HEK293 (cell line): Measurements from ENCODE around the gene TADA2B.

ENCODE experiments used
- CTCF ChIA-PET: fragments of 350-600 bp; formaldehyde crosslinking; extraction: SDS; loops from one replicate; lab custom pipeline; 2021; ENCODE audit warnings: antibody characterized with exemption; lab: Yijun Ruan, JAX
- POLR2A ChIA-PET: fragments of 300-600 bp; formaldehyde crosslinking; extraction: SDS; loops from one replicate; lab custom pipeline; 2020; ENCODE audit warnings: antibody characterized with exemption, inconsistent platforms; lab: Yijun Ruan, JAX
- H3K27ac ChIP-seq: fragments of 200-500 bp; sonication (Bioruptor generic); 2 replicates; pipeline ENCODE4 v1.5.1; 2014; ENCODE audit warnings: low read depth, low read length, control low read depth, inconsistent platforms; ENCODE audit errors: extremely low read depth
- H3K36me3 ChIP-seq, 2 experiments: fragments of 200-500 bp in 1 of 2; sonication (Bioruptor generic) in 1 of 2; 1 replicate in 1 of 2; 2 replicates in 1 of 2; pipeline ENCODE4 v1.5.1; 2014 to 2017; ENCODE audit warnings: inconsistent platforms in 2 of 2, low read length in 2 of 2; ENCODE audit not compliant: control insufficient read depth in 2 of 2, insufficient read depth in 1 of 2
- H3K4me1 ChIP-seq: fragments of 200-500 bp; sonication (Bioruptor generic); 2 replicates; pipeline ENCODE4 v1.5.1; 2014; ENCODE audit warnings: mild to moderate bottlenecking, low read length, inconsistent platforms; ENCODE audit not compliant: control insufficient read depth, insufficient read depth
- H3K4me3 ChIP-seq: 2 replicates; pipeline ENCODE4 v1.5.1; 2011; ENCODE audit warnings: low read depth, mild to moderate bottlenecking, control low read depth, low read length, moderate library complexity
- H3K9me3 ChIP-seq: fragments of 200-500 bp; sonication (Bioruptor generic); 2 replicates; pipeline ENCODE4 v1.5.1; 2014; ENCODE audit warnings: low read depth, low read length, inconsistent platforms; ENCODE audit not compliant: control insufficient read depth, insufficient read depth
- GLI2 ChIP-seq: fragments of 450-650 bp; formaldehyde crosslinking; IDR thresholded peaks from 2 replicates; pipeline ENCODE4; 2017; ENCODE audit warnings: missing biosample characterization, missing genetic modification characterization, low read depth, borderline replicate concordance
- MEIS1 ChIP-seq: sonication (generic); formaldehyde crosslinking; IDR thresholded peaks from 2 replicates; pipeline ENCODE4 v1.8.1; 2022; ENCODE audit warnings: missing genetic modification reagents, mild to moderate bottlenecking, borderline replicate concordance
- PBX3 ChIP-seq: sonication (generic); formaldehyde crosslinking; IDR thresholded peaks from 2 replicates; pipeline ENCODE4 v1.8.1; 2022; ENCODE audit warnings: mild to moderate bottlenecking, moderate library complexity, missing genetic modification reagents
- SCRT2 ChIP-seq: fragments of 450-650 bp; formaldehyde crosslinking; IDR thresholded peaks from 2 replicates; pipeline ENCODE4 v1.5.1; 2016; ENCODE audit warnings: missing biosample characterization, missing genetic modification characterization
- SP7 ChIP-seq: fragments of 450-650 bp; formaldehyde crosslinking; IDR thresholded peaks from 2 replicates; pipeline ENCODE4 v1.5.1; 2016; ENCODE audit warnings: missing biosample characterization, missing genetic modification characterization
- ZBTB17 ChIP-seq: fragments of 450-650 bp; formaldehyde crosslinking; IDR thresholded peaks from 2 replicates; pipeline ENCODE4 v1.5.1; 2016; ENCODE audit warnings: missing biosample characterization, missing genetic modification characterization
- ZFP3 ChIP-seq: fragments of 450-650 bp; formaldehyde crosslinking; IDR thresholded peaks from 2 replicates; pipeline ENCODE4 v1.5.1; 2016; ENCODE audit warnings: low read depth, missing biosample characterization, missing genetic modification characterization
- ZNF112 ChIP-seq: fragments of 450-650 bp; formaldehyde crosslinking; IDR thresholded peaks from 2 replicates; pipeline ENCODE4 v1.5.0; 2017; ENCODE audit warnings: missing biosample characterization, missing genetic modification characterization
- ZNF174 ChIP-seq: fragments of 450-650 bp; formaldehyde crosslinking; IDR thresholded peaks from 2 replicates; pipeline ENCODE4 v1.5.0; 2017; ENCODE audit warnings: missing biosample characterization, mild to moderate bottlenecking, missing genetic modification characterization
- ZNF175 ChIP-seq: fragments of 450-650 bp; formaldehyde crosslinking; IDR thresholded peaks from 2 replicates; pipeline ENCODE4 v1.5.1; 2016; ENCODE audit warnings: missing biosample characterization, missing genetic modification characterization
- ZNF202 ChIP-seq: fragments of 450-650 bp; formaldehyde crosslinking; IDR thresholded peaks from 2 replicates; pipeline ENCODE4 v1.5.1; 2016; ENCODE audit warnings: missing biosample characterization, missing genetic modification characterization, borderline replicate concordance
- ZNF214 ChIP-seq: fragments of 450-650 bp; formaldehyde crosslinking; IDR thresholded peaks from 2 replicates; pipeline ENCODE4 v1.5.1; 2017; ENCODE audit warnings: missing biosample characterization, mild to moderate bottlenecking, missing genetic modification characterization, borderline replicate concordance
- ZNF302 ChIP-seq: fragments of 450-650 bp; formaldehyde crosslinking; IDR thresholded peaks from 2 replicates; pipeline ENCODE4 v1.5.1; 2016; ENCODE audit warnings: missing biosample characterization, missing genetic modification characterization, low read depth
- ZNF394 ChIP-seq: fragments of 450-650 bp; formaldehyde crosslinking; IDR thresholded peaks from 2 replicates; pipeline ENCODE4 v1.5.1; 2016; ENCODE audit warnings: missing biosample characterization, missing genetic modification characterization, mild to moderate bottlenecking, moderate library complexity, borderline replicate concordance
- ZNF449 ChIP-seq: fragments of 450-650 bp; formaldehyde crosslinking; IDR thresholded peaks from 2 replicates; pipeline ENCODE4 v1.5.1; 2017; ENCODE audit warnings: missing biosample characterization, mild to moderate bottlenecking, missing genetic modification characterization, moderate library complexity
- ZNF510 ChIP-seq: fragments of 450-650 bp; formaldehyde crosslinking; IDR thresholded peaks from 2 replicates; pipeline ENCODE4 v1.5.1; 2018; ENCODE audit warnings: mild to moderate bottlenecking, missing genetic modification characterization, missing biosample characterization; ENCODE audit not compliant: insufficient replicate concordance
- ZNF585B ChIP-seq: fragments of 450-650 bp; formaldehyde crosslinking; IDR thresholded peaks from 2 replicates; pipeline ENCODE4 v1.5.1; 2016; ENCODE audit warnings: missing biosample characterization, missing genetic modification characterization
- ZNF654 ChIP-seq: fragments of 450-650 bp; formaldehyde crosslinking; IDR thresholded peaks from 2 replicates; pipeline ENCODE4 v1.5.1; 2016; ENCODE audit warnings: low read depth, missing biosample characterization, missing genetic modification characterization
- ZNF76 ChIP-seq: fragments of 450-650 bp; formaldehyde crosslinking; IDR thresholded peaks from 2 replicates; pipeline ENCODE4; 2016; ENCODE audit warnings: low read depth, missing biosample characterization, missing genetic modification characterization, borderline replicate concordance
- ZNF830 ChIP-seq: fragments of 450-650 bp; IDR thresholded peaks from 2 replicates; pipeline ENCODE4 v1.5.0; 2018; ENCODE audit warnings: missing biosample characterization, missing genetic modification characterization, low read depth, mild to moderate bottlenecking, moderate library complexity
- ZNF837 ChIP-seq: fragments of 450-650 bp; formaldehyde crosslinking; IDR thresholded peaks from 2 replicates; pipeline ENCODE4 v1.5.1; 2016; ENCODE audit warnings: missing biosample characterization, missing genetic modification characterization
- ZSCAN16 ChIP-seq: fragments of 450-650 bp; formaldehyde crosslinking; IDR thresholded peaks from 2 replicates; pipeline ENCODE4 v1.5.1; 2016; ENCODE audit warnings: missing biosample characterization, missing genetic modification characterization

TADA2B gene

GRCh38 chr4:7016512-7016911 is 26.7 kb upstream of the TADA2B start:
- Histone ChIP-seq H3K36me3 (peaks cover 4 to 73% of the 10 kb centered on the region in 2 experiments; a peak in 2 of 3 replicates), H3K9me3 (no peaks in the 10 kb centered on the region), H3K4me3 (no peak overlapping the region), H3K27ac (no peak overlapping the region), H3K4me1 (no peaks in the 10 kb centered on the region)
- TF ChIP-seq ZNF449 (tag by site-specific recombination): no peak
- TF ChIP-seq GLI2: no peak
- TF ChIP-seq ZNF112 (tag by site-specific recombination): no peak
- TF ChIP-seq ZNF214: no peak
- TF ChIP-seq ZNF830: no peak
- no peak for TF ChIP-seq ZNF585B
- no peak for TF ChIP-seq ZNF394 (tag by site-specific recombination)
- TF ChIP-seq ZFP3: no peak
- ChIA-PET CTCF (no interaction called here), POLR2A (no interaction called here)

- Histone ChIP-seq H3K4me1 (no peaks in the 10 kb centered on the region), H3K27ac (no peak overlapping the region), H3K4me3 (no peak overlapping the region), H3K9me3 (no peaks in the 10 kb centered on the region), H3K36me3 (peaks cover 4 to 74% of the 10 kb centered on the region in 2 experiments; a peak in 2 of 3 replicates)
- POLR2A ChIA-PET: no interaction called here
- TF ChIP-seq ZNF510 (no peak), ZNF175 (tag by site-specific recombination) (no peak), ZNF654 (tag by site-specific recombination) (no peak), ZNF202 (tag by site-specific recombination) (no peak), ZNF830 (no peak), ZNF302 (tag by site-specific recombination) (no peak), MEIS1 (CRISPR knock-in tag) (no peak), SP7 (tag by site-specific recombination) (no peak), PBX3 (CRISPR knock-in tag) (no peak), ZSCAN16 (tag by site-specific recombination) (no peak), ZNF837 (tag by site-specific recombination) (no peak), ZNF174 (tag by site-specific recombination) (no peak), SCRT2 (tag by site-specific recombination) (no peak), ZNF76 (tag by site-specific recombination) (no peak), ZBTB17 (tag by site-specific recombination) (no peak)
- CTCF ChIA-PET: interaction anchor here (1.5 kb wide), 1 partner anchor 26 kb away, joined by 8 read pairs; the partner anchor contains the start of gene TADA2B
These were observed 25.6 kb upstream of the TADA2B start for GRCh38 chr4:7017446-7018048.
